ENCODE results near the gene RBM12.

GRCh38 chr20:35648836-35649235 lies 15.9 kb downstream of the RBM12 start:
- TF ChIP-seq POLR2A (IDR thresholded peaks at IDR 0.05; ENCODE audit: low read length) = no peak
- no peak for TF ChIP-seq GATA1 (IDR thresholded peaks at IDR 0.05; ENCODE audit: low read depth, low read length)
